Measurements from ENCODE around the gene LCNL1. TPM values are rescaled to one million over a fixed set of nuclear protein-coding genes. Genes with fewer than 3 reads are reported as not detected.
A peak's percentile ranks its signal among the peaks of the same experiment; 100 is the strongest.

LCNL1 gene
- total RNA-seq, 2 donors from 2014 or later: 1.4 to 2.2 TPM

DNA sequence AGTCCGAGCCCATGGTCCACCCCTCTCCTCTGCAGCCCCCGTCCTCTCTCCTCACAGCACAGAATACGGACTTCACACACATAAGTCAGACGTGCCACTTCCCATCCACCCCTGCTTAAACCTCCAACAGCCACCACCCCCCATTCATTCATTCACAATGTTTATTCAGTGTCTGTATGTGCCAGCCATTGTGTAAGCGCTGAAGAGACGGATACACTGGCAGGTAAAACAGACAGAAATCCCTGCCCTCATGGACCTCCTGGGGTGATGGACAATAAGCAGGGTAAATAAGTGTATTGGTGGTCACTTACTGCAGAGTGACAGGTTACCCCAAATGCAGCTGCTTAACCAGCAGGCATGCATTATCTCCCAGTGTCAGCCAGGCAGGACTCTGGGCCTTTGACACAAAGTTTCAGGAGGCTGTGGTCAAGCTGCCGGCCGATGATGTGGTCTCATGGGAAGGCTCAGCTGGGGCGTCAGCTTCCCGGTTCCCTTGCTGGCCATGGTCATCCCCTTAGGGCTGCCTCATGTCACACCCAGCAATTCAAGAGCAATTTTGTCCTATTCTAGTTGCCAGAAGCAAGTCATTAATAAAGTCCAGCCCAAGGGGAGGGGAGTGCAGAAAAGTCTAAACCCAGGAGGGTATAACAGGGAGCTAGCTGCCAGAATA is 7.6 kb downstream of the LCNL1 start:
- H3K4me1 ChIP-seq (ENCODE audit: control insufficient read depth, insufficient read depth, low read length): no peaks in the 10 kb centered on the region

DNA sequence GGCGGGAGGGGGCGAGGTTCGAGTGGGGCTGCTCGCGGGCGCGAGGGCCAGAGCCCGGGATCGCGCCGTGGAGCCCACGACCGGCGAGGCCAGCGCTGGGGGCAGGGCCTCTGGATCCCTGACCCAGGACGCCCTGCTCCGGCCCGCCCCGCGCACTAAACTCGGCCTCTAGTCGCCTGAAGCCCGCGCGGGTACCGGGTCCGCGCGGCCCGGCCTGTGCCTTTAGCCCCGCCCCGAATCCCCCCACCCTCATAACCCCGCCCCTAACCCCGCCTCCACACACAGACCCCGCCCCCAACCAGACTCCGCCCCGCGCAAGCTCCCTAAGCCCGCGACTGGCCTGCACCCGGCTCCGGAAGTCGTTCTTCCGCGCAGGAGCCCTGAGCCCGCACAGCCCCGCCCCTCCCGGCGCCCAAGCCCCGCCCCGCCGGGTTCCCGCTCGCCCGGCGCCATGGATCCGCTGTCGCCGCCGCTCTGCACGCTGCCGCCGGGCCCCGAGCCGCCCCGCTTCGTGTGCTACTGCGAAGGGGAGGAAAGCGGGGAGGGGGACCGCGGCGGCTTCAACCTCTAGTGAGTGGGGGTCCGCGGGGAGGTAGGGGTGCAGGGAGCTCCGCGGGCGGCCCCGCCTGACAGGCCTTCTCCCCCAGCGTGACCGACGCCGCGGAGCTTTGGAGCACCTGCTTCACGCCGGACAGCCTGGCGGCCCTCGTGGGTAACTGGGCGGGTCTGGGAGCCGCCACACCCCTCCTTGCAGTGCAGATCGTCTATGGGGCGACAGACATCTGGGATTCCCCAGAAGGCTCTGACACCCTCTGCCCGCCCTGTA is 9.4 kb downstream of the LCNL1 start, which contains the start of gene PAXX:
Gene PAXX (plus strand): TSS at position 430 of the 826 bp plus-strand sequence. CDS start 22 bp downstream, at position 452.
- H3K27me3 Mint-ChIP-seq (ENCODE audit: insufficient read depth): peaks cover 18% of the 10 kb centered on the region
- H3K27ac ChIP-seq (ENCODE audit: low read depth, low read length): no peak within 1 kb of the TSS
- H3K27ac Mint-ChIP-seq: no peak within 1 kb of the TSS
- peak within 1 kb of the TSS; percentile 90 for H3K4me3 ChIP-seq (ENCODE audit: low read length)
- peak; percentile 96 for DNase-seq
- TF ChIP-seq, protein P1, sequence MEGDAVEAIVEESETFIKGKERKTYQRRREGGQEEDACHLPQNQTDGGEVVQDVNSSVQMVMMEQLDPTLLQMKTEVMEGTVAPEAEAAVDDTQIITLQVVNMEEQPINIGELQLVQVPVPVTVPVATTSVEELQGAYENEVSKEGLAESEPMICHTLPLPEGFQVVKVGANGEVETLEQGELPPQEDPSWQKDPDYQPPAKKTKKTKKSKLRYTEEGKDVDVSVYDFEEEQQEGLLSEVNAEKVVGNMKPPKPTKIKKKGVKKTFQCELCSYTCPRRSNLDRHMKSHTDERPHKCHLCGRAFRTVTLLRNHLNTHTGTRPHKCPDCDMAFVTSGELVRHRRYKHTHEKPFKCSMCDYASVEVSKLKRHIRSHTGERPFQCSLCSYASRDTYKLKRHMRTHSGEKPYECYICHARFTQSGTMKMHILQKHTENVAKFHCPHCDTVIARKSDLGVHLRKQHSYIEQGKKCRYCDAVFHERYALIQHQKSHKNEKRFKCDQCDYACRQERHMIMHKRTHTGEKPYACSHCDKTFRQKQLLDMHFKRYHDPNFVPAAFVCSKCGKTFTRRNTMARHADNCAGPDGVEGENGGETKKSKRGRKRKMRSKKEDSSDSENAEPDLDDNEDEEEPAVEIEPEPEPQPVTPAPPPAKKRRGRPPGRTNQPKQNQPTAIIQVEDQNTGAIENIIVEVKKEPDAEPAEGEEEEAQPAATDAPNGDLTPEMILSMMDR (conservative IDR thresholded peaks at IDR 0.05): no peak
- H3K9me3 Mint-ChIP-seq: peaks cover 17% of the 10 kb centered on the region
- peaks cover 6% of the 10 kb centered on the region for H3K4me1 Mint-ChIP-seq
- H3K4me3 Mint-ChIP-seq: peak within 1 kb of the TSS; percentile 73
- WGBS, 2 experiments (ENCODE audit: insufficient coverage in 1 of 2, insufficient read length in 1 of 2): 4 to 17% methylated on average over 20 to 88 of the region's 92 CpGs
- H3K9me3 ChIP-seq (ENCODE audit: control insufficient read depth, low read length): peaks cover 14% of the 10 kb centered on the region
- peaks cover 4% of the 10 kb centered on the region for H3K36me3 Mint-ChIP-seq (ENCODE audit: low read depth)
- H3K27me3 ChIP-seq (ENCODE audit: control insufficient read depth, insufficient read depth, low read length, poor library complexity, severe bottlenecking): no peaks in the 10 kb centered on the region
- peaks cover 4% of the 10 kb centered on the region for H3K4me1 ChIP-seq (ENCODE audit: control insufficient read depth, insufficient read depth, low read length)
- H3K36me3 ChIP-seq (ENCODE audit: control insufficient read depth, insufficient read depth, low read length): peaks cover 9% of the 10 kb centered on the region
- peak within 1 kb of the TSS; percentile 47 for H3K9ac ChIP-seq (ENCODE audit: extremely low read depth, low read length, poor library complexity, severe bottlenecking)

More for the DNA sequence above, 7.6 kb downstream of the LCNL1 start:
- Mint-ChIP-seq H3K36me3 (ENCODE audit: low read depth) (peaks cover 4% of the 10 kb centered on the region), H3K27ac (peak overlapping the region; percentile 9), H3K4me1 (peaks cover 6% of the 10 kb centered on the region), H3K4me3 (peak overlapping the region; percentile 0), H3K9me3 (peaks cover 17% of the 10 kb centered on the region), H3K27me3 (ENCODE audit: insufficient read depth) (peaks cover 26% of the 10 kb centered on the region)
- Histone ChIP-seq H3K9ac (ENCODE audit: extremely low read depth, low read length, poor library complexity, severe bottlenecking) (no peak overlapping the region), H3K27ac (ENCODE audit: low read depth, low read length) (no peak overlapping the region), H3K36me3 (ENCODE audit: control insufficient read depth, insufficient read depth, low read length) (peaks cover 9% of the 10 kb centered on the region), H3K27me3 (ENCODE audit: control insufficient read depth, insufficient read depth, low read length, poor library complexity, severe bottlenecking) (no peaks in the 10 kb centered on the region), H3K4me3 (ENCODE audit: low read length) (no peak overlapping the region), H3K9me3 (ENCODE audit: control insufficient read depth, low read length) (peaks cover 14% of the 10 kb centered on the region)
- no peak for DNase-seq
- TF ChIP-seq, protein P1 (conservative IDR thresholded peaks at IDR 0.05): no peak
- WGBS, 2 experiments (ENCODE audit: insufficient coverage in 1 of 2, insufficient read length in 1 of 2): 87 to 88% methylated on average over 7 to 10 of the region's 10 CpGs

DNA sequence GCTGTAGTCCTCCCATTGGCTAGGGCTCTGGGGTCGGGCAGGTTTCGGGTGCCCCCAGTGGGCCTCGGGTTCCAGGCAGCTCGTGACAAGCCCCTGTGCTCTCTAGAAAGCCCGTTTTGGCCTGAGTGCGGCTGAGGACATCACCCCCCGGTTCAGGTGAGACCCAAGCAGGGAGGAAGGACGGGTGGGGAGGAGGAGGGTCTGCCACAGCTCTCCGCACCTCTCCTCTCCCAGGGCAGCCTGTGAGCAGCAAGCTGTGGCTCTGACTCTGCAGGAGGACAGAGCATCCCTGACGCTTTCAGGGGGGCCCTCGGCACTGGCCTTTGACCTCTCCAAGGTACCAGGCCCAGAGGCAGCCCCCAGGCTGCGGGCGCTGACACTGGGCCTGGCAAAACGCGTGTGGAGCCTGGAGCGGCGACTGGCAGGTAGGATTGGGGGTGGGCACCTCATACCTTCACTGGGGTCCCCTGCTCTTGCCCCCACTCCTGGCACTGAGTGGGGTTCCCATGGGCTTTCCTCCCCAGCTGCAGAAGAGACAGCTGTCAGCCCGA is 10.1 kb downstream of the LCNL1 start:
- H3K27me3 Mint-ChIP-seq (ENCODE audit: insufficient read depth): peaks cover 11% of the 10 kb centered on the region
- H3K36me3 Mint-ChIP-seq (ENCODE audit: low read depth): peaks cover 4% of the 10 kb centered on the region
- peak; percentile 72 for DNase-seq
- peaks cover 4% of the 10 kb centered on the region for H3K4me1 ChIP-seq (ENCODE audit: control insufficient read depth, insufficient read depth, low read length)
- TF ChIP-seq, protein P1 (conservative IDR thresholded peaks at IDR 0.05): no peak
- WGBS, 2 experiments (ENCODE audit: insufficient coverage in 1 of 2, insufficient read length in 1 of 2): 46 to 56% methylated on average over 10 to 18 of the region's 18 CpGs
- H3K4me3 Mint-ChIP-seq: peak overlapping the region; percentile 73
- peak overlapping the region; percentile 47 for H3K9ac ChIP-seq (ENCODE audit: extremely low read depth, low read length, poor library complexity, severe bottlenecking)
- peaks cover 17% of the 10 kb centered on the region for H3K9me3 Mint-ChIP-seq
- H3K4me3 ChIP-seq (ENCODE audit: low read length): peak overlapping the region; percentile 90
- H3K27me3 ChIP-seq (ENCODE audit: control insufficient read depth, insufficient read depth, low read length, poor library complexity, severe bottlenecking): no peaks in the 10 kb centered on the region
- H3K27ac ChIP-seq (ENCODE audit: low read depth, low read length): no peak overlapping the region
- H3K9me3 ChIP-seq (ENCODE audit: control insufficient read depth, low read length): peaks cover 14% of the 10 kb centered on the region
- H3K36me3 ChIP-seq (ENCODE audit: control insufficient read depth, insufficient read depth, low read length): peaks cover 9% of the 10 kb centered on the region
- peaks cover 6% of the 10 kb centered on the region for H3K4me1 Mint-ChIP-seq
- H3K27ac Mint-ChIP-seq: no peak overlapping the region
